Large intestine (tissue), 3 donors: ENCODE data around the gene ELP4. TPM values are rescaled to one million over a fixed set of nuclear protein-coding genes. Genes with fewer than 3 reads are reported as not detected.
A peak's percentile ranks its signal among the peaks of the same experiment; 100 is the strongest.

ENCODE experiments used
- DNase-seq, 2 donors: peaks; one replicate each; pipeline versions ENCODE4 v3.0.0 to v3.0.0-alpha.2; 2013
- H3K27ac ChIP-seq: one replicate; pipeline ENCODE4 v1.5.1; 2013; ENCODE audit warnings: low read length
- H3K27me3 ChIP-seq: 2 replicates; pipeline ENCODE4 v1.6.1; 2013; ENCODE audit warnings: low read length; ENCODE audit not compliant: control insufficient read depth, insufficient read depth
- H3K36me3 ChIP-seq: 2 replicates; pipeline ENCODE4 v1.6.1; 2013; ENCODE audit warnings: low read length; ENCODE audit not compliant: control insufficient read depth, insufficient read depth
- H3K4me1 ChIP-seq: one replicate; pipeline ENCODE4 v1.6.1; 2013; ENCODE audit warnings: low read length; ENCODE audit not compliant: control insufficient read depth, insufficient read depth
- H3K4me3 ChIP-seq: one replicate; pipeline ENCODE4 v1.5.1; 2013; ENCODE audit warnings: low read length
- H3K9me3 ChIP-seq: one replicate; pipeline ENCODE4 v1.6.1; 2013; ENCODE audit warnings: mild to moderate bottlenecking, low read depth, low read length, moderate library complexity; ENCODE audit not compliant: control insufficient read depth
- WGBS: methylation state at CpG from one replicate; pipeline ENCODE4 v1.1.5; 2013; ENCODE audit warnings: low lambda C conversion rate; ENCODE audit not compliant: insufficient coverage; 5-methylcytosine and 5-hydroxymethylcytosine counted together
- polyA plus RNA-seq: library from polyadenylated mRNA; unstranded; fragments of 120-200 nt; gene quantifications from one replicate; pipeline ENCODE4 v1.2.1, GENCODE V29; 2013

The ELP4 gene
- polyA plus RNA-seq, 1 donor = 14.4 TPM

- H3K27ac ChIP-seq = no peak overlapping the region
Measured at GRCh38 chr11:31640611-31641010, 131.0 kb downstream of the ELP4 start.

GRCh38 chr11:31641477-31642062 lies 132.0 kb downstream of the ELP4 start:
- Histone ChIP-seq H3K4me1 (no peaks in the 10 kb centered on the region), H3K4me3 (no peak overlapping the region), H3K27me3 (no peaks in the 10 kb centered on the region), H3K27ac (no peak overlapping the region), H3K9me3 (no peaks in the 10 kb centered on the region), H3K36me3 (no peaks in the 10 kb centered on the region)
- 80% methylated on average over 1 of the region's 3 CpGs for WGBS
- DNase-seq = peak; percentile 4 to 9

More at GRCh38 chr11:31640611-31641010, 131.0 kb downstream of the ELP4 start:
- H3K9me3 ChIP-seq = no peaks in the 10 kb centered on the region
- no peaks in the 10 kb centered on the region for H3K4me1 ChIP-seq
- no peaks in the 10 kb centered on the region for H3K27me3 ChIP-seq
- no peak for DNase-seq
- no peaks in the 10 kb centered on the region for H3K36me3 ChIP-seq
- H3K4me3 ChIP-seq = no peak overlapping the region

- H3K4me1 ChIP-seq = no peaks in the 10 kb centered on the region
- no peak overlapping the region for H3K27ac ChIP-seq
- H3K27me3 ChIP-seq = no peaks in the 10 kb centered on the region
- no peak for DNase-seq
- no peak overlapping the region for H3K4me3 ChIP-seq
- H3K36me3 ChIP-seq = no peaks in the 10 kb centered on the region
- WGBS = no CpG with 5 or more reads among the region's 1 CpG
- H3K9me3 ChIP-seq = no peaks in the 10 kb centered on the region
Measured at GRCh38 chr11:31643857-31644256, 134.3 kb downstream of the ELP4 start.

- no peaks in the 10 kb centered on the region for H3K36me3 ChIP-seq
- H3K9me3 ChIP-seq = no peaks in the 10 kb centered on the region
- no peak for DNase-seq
- no peaks in the 10 kb centered on the region for H3K4me1 ChIP-seq
- no peak overlapping the region for H3K27ac ChIP-seq
- H3K27me3 ChIP-seq = no peaks in the 10 kb centered on the region
- H3K4me3 ChIP-seq = no peak overlapping the region
Measured at GRCh38 chr11:31645747-31646146, 136.2 kb downstream of the ELP4 start.

- Histone ChIP-seq H3K4me3 (no peak overlapping the region), H3K27ac (no peak overlapping the region), H3K36me3 (no peaks in the 10 kb centered on the region), H3K4me1 (no peaks in the 10 kb centered on the region), H3K27me3 (no peaks in the 10 kb centered on the region), H3K9me3 (no peaks in the 10 kb centered on the region)
- DNase-seq = no peak
- WGBS = 82% methylated on average over 1 of the region's 1 CpG
Measured at GRCh38 chr11:31646216-31646615, 136.6 kb downstream of the ELP4 start.

- no peaks in the 10 kb centered on the region for H3K27me3 ChIP-seq
- no peaks in the 10 kb centered on the region for H3K9me3 ChIP-seq
- no peak overlapping the region for H3K4me3 ChIP-seq
- no peak overlapping the region for H3K27ac ChIP-seq
- H3K36me3 ChIP-seq = no peaks in the 10 kb centered on the region
- DNase-seq = no peak
- 83% methylated on average over 1 of the region's 6 CpGs for WGBS
- no peaks in the 10 kb centered on the region for H3K4me1 ChIP-seq
Measured at GRCh38 chr11:31649129-31649966, 139.8 kb downstream of the ELP4 start.

- Histone ChIP-seq H3K9me3 (no peaks in the 10 kb centered on the region), H3K36me3 (no peaks in the 10 kb centered on the region), H3K27me3 (no peaks in the 10 kb centered on the region), H3K27ac (no peak overlapping the region), H3K4me3 (no peak overlapping the region), H3K4me1 (no peaks in the 10 kb centered on the region)
- no peak for DNase-seq
Measured at GRCh38 chr11:31651208-31651607, 141.6 kb downstream of the ELP4 start.

- H3K36me3 ChIP-seq = no peaks in the 10 kb centered on the region
- WGBS = no CpG with 5 or more reads among the region's 2 CpGs
- H3K27ac ChIP-seq = no peak overlapping the region
- no peaks in the 10 kb centered on the region for H3K9me3 ChIP-seq
- H3K4me3 ChIP-seq = no peak overlapping the region
- no peaks in the 10 kb centered on the region for H3K27me3 ChIP-seq
- no peak for DNase-seq
- H3K4me1 ChIP-seq = no peaks in the 10 kb centered on the region
Measured at GRCh38 chr11:31651822-31652221, 142.3 kb downstream of the ELP4 start.

- WGBS = no CpG with 5 or more reads among the region's 1 CpG
- no peak overlapping the region for H3K27ac ChIP-seq
Measured at GRCh38 chr11:31652528-31652927, 143.0 kb downstream of the ELP4 start.

GRCh38 chr11:31655483-31655882 lies 145.9 kb downstream of the ELP4 start:
- WGBS = no CpG with 5 or more reads among the region's 3 CpGs
- Histone ChIP-seq H3K27me3 (no peaks in the 10 kb centered on the region), H3K27ac (no peak overlapping the region), H3K9me3 (no peaks in the 10 kb centered on the region), H3K36me3 (no peaks in the 10 kb centered on the region), H3K4me1 (no peaks in the 10 kb centered on the region), H3K4me3 (no peak overlapping the region)
- DNase-seq = no peak

More at GRCh38 chr11:31652528-31652927, 143.0 kb downstream of the ELP4 start:
- no peak for DNase-seq
- Histone ChIP-seq H3K4me1 (no peaks in the 10 kb centered on the region), H3K4me3 (no peak overlapping the region), H3K27me3 (no peaks in the 10 kb centered on the region), H3K9me3 (no peaks in the 10 kb centered on the region), H3K36me3 (no peaks in the 10 kb centered on the region)

GRCh38 chr11:31656051-31656450 lies 146.5 kb downstream of the ELP4 start:
- no peak for DNase-seq
- no peak overlapping the region for H3K4me3 ChIP-seq
- H3K27me3 ChIP-seq = no peaks in the 10 kb centered on the region
- 86% methylated on average over 1 of the region's 1 CpG for WGBS
- H3K36me3 ChIP-seq = no peaks in the 10 kb centered on the region
- H3K27ac ChIP-seq = no peak overlapping the region
- H3K9me3 ChIP-seq = no peaks in the 10 kb centered on the region
- no peaks in the 10 kb centered on the region for H3K4me1 ChIP-seq
